PC-9 (cell line): ENCODE results near the gene LRG1.

Experiments used
- EZH2 ChIP-seq: fragments of 200-600 bp; sonication (generic); IDR thresholded peaks from 2 replicates; pipeline ENCODE4 v1.8.0; 2017; ENCODE audit warnings: antibody characterized with exemption, low read depth
- TF ChIP-seq, protein P1 (sequence below): fragments of 200-600 bp; sonication (generic); conservative IDR thresholded peaks from 2 replicates; pipeline ENCODE4 v1.6.1; 2017; ENCODE audit warnings: mixed run types, antibody characterized with exemption, mild to moderate bottlenecking, moderate library complexity

DNA sequence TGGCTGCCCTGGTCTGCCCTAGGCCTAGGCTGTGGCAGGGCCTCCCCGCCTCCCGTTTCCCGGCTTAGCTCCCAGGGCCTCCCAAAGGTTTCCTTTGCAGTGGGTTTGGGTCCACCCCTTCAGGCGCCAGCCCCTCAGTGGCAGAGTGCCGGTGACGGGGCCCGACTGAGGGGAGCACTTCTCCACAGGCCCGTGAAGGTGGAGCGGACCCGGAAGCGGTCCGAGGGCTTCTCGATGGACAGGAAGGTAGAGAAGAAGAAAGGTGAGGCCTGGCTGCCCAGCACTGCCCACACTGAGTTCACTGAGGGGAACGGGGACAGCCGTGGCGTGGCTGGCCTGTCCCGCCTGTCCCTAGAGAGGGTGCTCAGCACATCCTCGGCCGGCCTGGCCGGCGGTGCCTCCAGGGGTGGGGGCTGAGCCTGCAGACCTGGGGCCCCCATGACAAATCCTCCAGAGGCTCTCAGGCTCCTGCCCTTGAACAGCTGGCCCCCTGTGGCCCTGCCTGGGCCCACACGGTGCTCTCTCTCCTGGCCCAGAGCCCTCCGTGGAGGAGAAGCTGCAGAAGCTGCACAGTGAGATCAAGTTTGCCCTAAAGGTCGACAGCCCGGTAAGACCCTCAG, 42.0 kb downstream of the LRG1 start:
- no peak for TF ChIP-seq EZH2
- TF ChIP-seq, protein P1, sequence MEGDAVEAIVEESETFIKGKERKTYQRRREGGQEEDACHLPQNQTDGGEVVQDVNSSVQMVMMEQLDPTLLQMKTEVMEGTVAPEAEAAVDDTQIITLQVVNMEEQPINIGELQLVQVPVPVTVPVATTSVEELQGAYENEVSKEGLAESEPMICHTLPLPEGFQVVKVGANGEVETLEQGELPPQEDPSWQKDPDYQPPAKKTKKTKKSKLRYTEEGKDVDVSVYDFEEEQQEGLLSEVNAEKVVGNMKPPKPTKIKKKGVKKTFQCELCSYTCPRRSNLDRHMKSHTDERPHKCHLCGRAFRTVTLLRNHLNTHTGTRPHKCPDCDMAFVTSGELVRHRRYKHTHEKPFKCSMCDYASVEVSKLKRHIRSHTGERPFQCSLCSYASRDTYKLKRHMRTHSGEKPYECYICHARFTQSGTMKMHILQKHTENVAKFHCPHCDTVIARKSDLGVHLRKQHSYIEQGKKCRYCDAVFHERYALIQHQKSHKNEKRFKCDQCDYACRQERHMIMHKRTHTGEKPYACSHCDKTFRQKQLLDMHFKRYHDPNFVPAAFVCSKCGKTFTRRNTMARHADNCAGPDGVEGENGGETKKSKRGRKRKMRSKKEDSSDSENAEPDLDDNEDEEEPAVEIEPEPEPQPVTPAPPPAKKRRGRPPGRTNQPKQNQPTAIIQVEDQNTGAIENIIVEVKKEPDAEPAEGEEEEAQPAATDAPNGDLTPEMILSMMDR = no peak
